Lower leg skin (tissue), 3 donors: ENCODE results near the gene KAT6B.

Source experiments
- CTCF ChIP-seq, 3 donors: fragments of 450-650 bp; IDR thresholded peaks; one replicate each; pipeline ENCODE4 v1.5.1; 2016; ENCODE audit warnings: antibody characterized with exemption in 3 of 3, mild to moderate bottlenecking in 3 of 3, moderate library complexity in 2 of 3
- POLR2A ChIP-seq, 2 donors: fragments of 450-650 bp; IDR thresholded peaks; one replicate each; pipeline ENCODE4 v1.6.1; 2016 to 2017; ENCODE audit warnings: antibody characterized with exemption in 2 of 2, mild to moderate bottlenecking in 1 of 2, moderate library complexity in 1 of 2

DNA sequence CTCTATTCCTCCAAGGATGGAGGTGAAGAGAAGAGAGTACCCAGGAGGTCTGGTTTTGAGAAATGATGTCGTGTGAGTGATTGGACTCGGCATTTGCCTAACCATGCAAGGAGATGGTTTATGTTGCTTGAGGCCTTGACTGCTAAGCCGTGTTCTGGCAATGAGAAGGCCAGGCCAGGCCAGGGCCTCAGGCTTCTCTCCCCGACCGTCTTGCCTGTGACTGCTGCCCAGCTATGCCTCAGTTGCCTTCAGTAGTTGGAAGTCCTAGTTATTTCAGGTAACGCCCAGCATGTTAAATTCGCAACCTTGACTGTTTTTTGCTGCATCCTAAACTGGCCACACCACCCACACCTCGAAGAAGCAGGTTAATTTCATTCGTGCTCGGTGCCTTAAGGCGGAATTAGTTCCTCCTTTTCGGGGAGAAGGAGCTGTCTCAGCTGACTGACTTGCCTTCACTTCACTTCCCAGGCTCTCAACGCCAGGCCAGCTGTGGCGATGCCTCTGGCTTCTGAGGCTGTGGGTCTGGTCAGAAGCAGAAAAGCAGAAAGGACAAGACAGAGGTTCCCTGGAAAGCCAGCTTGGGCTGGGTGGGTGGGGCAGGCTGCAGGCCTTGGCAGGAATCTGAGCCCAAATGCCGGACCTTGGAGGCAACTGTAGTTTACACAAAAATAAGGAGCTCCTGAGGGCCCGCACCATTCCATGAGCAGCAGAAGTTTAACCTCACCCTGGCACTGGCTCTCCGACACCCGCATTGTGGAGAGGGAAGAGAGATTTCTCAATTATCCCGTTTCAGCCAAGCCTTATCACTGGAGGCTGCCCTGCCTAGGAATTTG lies 223.1 kb downstream of the KAT6B start:
- TF ChIP-seq CTCF (IDR thresholded peaks at IDR 0.05), result no peak
- no peak for TF ChIP-seq POLR2A (IDR thresholded peaks at IDR 0.05)
